Cerebellar nuclear complex (tissue), 1 donor: Measurements from ENCODE around the gene OSBP.

Experiments
- DNase-seq, 2 experiments: peaks; one replicate each; lab custom pipeline; 2025; lab: John Stamatoyannopoulos, UW

The OSBP gene

GRCh38 chr11:59607703-59608454 lies 7.7 kb downstream of the OSBP start:
- DNase-seq = no peak

GRCh38 chr11:59602432-59602831 lies 13.1 kb downstream of the OSBP start:
- no peak for DNase-seq

- no peak for DNase-seq
Measured at GRCh38 chr11:59601788-59602187, 13.8 kb downstream of the OSBP start.

- DNase-seq = no peak
Measured at GRCh38 chr11:59600636-59601035, 14.9 kb downstream of the OSBP start.

GRCh38 chr11:59600234-59600633 lies 15.3 kb downstream of the OSBP start:
- DNase-seq = no peak

- no peak for DNase-seq
Measured at GRCh38 chr11:59598961-59599360, 16.6 kb downstream of the OSBP start.

- no peak for DNase-seq
Measured at GRCh38 chr11:59584294-59584693, 31.3 kb downstream of the OSBP start.

GRCh38 chr11:59582006-59582405 lies 33.6 kb downstream of the OSBP start:
- no peak for DNase-seq

GRCh38 chr11:59578369-59578768 lies 37.2 kb downstream of the OSBP start:
- no peak for DNase-seq

- no peak for DNase-seq
Measured at GRCh38 chr11:59575505-59575904, 40.1 kb downstream of the OSBP start.

- no peak for DNase-seq
Measured at GRCh38 chr11:59574932-59575502, 40.6 kb downstream of the OSBP start.

GRCh38 chr11:59574467-59574866 lies 41.1 kb downstream of the OSBP start:
- DNase-seq = no peak

- DNase-seq = no peak
Measured at GRCh38 chr11:59573216-59573615, 42.4 kb downstream of the OSBP start.

GRCh38 chr11:59572091-59572490 lies 43.5 kb downstream of the OSBP start:
- no peak for DNase-seq

GRCh38 chr11:59562292-59562691 lies 53.3 kb downstream of the OSBP start:
- DNase-seq = no peak

GRCh38 chr11:59560702-59561473 lies 54.7 kb downstream of the OSBP start:
- peak in 1 of 2 experiments; percentile 27 for DNase-seq

GRCh38 chr11:59560290-59560701 lies 55.3 kb downstream of the OSBP start:
- peak in 1 of 2 experiments; percentile 47 for DNase-seq

- no peak for DNase-seq
Measured at GRCh38 chr11:59559886-59560285, 55.7 kb downstream of the OSBP start.

- no peak for DNase-seq
Measured at GRCh38 chr11:59558270-59558643, 57.3 kb downstream of the OSBP start.

- DNase-seq = no peak
Measured at GRCh38 chr11:59556917-59557348, 58.6 kb downstream of the OSBP start.

- DNase-seq = peak in 1 of 2 experiments; percentile 37
Measured at GRCh38 chr11:59556115-59556916, 59.3 kb downstream of the OSBP start.

- no peak for DNase-seq
Measured at GRCh38 chr11:59555601-59556114, 59.9 kb downstream of the OSBP start.
